WI38 (cell line): ENCODE measurements around the gene CELF1.
A peak's percentile ranks its signal among the peaks of the same experiment; 100 is the strongest.

Experiments
- H3K4me3 ChIP-seq: 2 replicates; pipeline ENCODE4 v1.5.1; 2011; ENCODE audit warnings: low read depth, mild to moderate bottlenecking, control low read depth, low read length
- TF ChIP-seq, protein P1 (sequence below): IDR thresholded peaks from 2 replicates; pipeline ENCODE4 v1.5.1; 2012; ENCODE audit warnings: low read depth, mild to moderate bottlenecking, control low read depth, low read length

The CELF1 gene

DNA sequence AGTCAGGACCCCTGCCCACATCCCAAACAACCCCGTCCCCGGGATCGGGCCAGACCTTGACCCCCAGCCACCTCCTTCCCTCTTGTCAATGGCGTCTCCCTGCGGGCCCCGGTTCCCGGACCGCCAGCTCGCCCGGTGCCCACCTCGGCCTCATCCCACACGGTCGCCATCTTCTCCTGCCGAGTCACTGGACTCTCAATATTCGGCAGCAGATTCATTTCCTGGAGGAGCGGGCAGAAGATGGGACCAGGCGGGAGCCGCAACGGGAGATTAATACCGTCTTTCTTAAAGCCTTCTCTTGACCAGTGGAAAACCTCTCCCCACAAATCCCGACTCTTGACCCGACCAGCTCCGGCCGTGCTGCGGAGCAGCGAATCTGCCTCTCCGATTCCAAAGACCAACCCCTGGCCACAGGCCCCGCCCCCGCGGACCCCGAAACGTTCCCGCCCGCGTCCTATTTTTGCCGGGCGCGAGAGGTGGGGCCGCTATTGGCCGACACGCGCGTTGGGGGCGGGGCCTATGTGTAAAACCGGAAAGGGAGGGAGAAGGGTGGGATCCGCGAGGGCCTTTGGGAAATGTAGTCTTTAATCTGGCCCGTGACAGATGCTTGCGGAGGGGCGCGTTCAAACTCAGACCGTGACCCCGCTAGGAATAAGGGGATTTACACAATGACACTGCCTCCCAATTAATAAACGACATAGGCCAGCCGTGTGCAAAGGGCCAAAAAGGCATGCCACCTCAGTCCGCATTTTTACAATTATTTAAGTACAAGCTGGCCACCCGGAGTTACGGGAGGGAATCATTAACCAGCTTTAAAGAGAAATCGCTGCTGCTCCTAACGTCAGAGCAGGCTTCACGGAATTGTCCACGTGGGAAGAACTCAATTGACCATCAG, 126.6 kb downstream of the CELF1 start, which contains the start of gene PSMC3:
PSMC3 (minus strand) TSS at position 378 of the 895 bp plus-strand sequence; CDS start at position 218, 160 bp downstream.
- TF ChIP-seq, protein P1, sequence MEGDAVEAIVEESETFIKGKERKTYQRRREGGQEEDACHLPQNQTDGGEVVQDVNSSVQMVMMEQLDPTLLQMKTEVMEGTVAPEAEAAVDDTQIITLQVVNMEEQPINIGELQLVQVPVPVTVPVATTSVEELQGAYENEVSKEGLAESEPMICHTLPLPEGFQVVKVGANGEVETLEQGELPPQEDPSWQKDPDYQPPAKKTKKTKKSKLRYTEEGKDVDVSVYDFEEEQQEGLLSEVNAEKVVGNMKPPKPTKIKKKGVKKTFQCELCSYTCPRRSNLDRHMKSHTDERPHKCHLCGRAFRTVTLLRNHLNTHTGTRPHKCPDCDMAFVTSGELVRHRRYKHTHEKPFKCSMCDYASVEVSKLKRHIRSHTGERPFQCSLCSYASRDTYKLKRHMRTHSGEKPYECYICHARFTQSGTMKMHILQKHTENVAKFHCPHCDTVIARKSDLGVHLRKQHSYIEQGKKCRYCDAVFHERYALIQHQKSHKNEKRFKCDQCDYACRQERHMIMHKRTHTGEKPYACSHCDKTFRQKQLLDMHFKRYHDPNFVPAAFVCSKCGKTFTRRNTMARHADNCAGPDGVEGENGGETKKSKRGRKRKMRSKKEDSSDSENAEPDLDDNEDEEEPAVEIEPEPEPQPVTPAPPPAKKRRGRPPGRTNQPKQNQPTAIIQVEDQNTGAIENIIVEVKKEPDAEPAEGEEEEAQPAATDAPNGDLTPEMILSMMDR, result no peak
- H3K4me3 ChIP-seq, result peak within 1 kb of the TSS; percentile 88

DNA sequence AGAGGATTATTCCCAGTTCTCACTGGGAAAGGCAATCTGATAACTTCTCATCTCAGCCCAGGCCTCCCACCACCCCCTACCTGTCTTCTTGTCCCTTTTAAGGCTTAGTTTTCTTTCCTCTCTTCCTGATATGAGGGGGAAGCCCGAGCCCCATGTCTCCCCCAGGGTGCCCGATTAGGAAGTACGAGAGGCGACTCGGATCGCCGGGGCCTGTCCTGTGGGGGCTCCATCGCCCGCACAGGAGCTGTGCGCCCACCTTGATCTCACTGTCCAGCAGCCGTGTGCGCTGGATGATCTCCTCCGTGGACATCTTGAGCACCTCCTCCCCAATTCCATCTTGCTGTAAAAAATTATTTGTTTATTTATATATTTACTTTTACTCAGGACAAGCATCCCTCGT, 127.3 kb downstream of the CELF1 start:
- peak overlapping the region; percentile 88 for H3K4me3 ChIP-seq
- TF ChIP-seq, protein P1, result no peak

DNA sequence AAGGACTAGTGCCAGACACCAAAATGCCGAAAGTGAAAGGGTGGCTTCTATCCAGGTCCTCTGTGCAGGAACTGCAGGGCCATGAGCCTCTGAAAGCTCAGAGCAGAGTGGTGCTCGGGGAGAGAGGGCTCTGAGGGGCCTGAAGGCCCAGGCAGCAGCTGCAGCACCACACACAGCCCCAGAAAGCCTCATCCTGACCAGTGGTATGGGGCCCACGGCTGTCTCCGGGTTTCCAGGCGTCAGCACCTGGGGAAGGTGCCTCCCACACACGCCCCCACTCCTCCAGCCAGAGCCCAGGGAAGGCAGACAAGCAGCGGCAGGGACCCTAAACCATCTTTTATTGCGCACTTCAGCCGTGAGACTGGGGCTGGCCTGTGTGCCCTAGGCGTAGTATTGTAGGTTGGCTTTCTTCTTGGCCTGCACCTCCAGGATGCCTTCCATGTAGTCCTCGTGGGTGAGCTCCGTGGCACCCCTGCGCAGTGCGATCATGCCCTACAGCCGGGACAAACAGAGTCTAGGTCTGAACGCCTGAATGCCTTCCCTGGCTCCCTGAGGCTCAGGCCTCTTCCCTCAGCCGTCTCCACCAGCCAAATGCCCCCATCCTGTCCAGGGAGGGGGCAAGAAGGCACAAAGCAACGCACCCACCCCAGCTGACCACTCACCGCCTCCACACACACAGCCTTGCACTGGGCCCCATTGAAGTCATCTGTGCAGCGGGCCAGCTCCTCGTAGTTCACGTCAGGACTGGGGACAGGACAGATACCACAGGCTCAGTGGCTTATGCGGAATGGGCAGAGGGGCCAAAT, 134.3 kb downstream of the CELF1 start:
- TF ChIP-seq, protein P1, result no peak
- H3K4me3 ChIP-seq, result no peak overlapping the region

DNA sequence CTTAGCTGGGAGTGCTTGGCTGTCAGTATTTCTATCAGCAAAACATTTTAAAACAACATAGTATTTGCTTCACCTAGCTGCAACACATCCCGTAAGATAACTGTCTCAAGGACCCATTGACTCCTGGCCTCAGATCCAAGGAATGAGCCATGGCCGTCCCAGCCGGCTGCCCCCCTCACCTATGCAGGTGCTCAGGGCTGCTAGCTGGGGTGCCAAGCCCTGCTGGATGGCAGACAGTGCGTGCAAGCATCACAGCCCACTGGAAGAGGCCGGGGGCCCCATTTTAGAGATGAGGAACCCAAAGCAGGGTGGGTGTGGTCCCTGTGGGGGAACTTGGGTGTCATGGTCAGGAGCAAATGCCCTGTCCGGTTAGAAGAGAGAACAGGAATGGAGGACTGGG, 135.2 kb downstream of the CELF1 start:
- no peak overlapping the region for H3K4me3 ChIP-seq
- TF ChIP-seq, protein P1, result no peak

DNA sequence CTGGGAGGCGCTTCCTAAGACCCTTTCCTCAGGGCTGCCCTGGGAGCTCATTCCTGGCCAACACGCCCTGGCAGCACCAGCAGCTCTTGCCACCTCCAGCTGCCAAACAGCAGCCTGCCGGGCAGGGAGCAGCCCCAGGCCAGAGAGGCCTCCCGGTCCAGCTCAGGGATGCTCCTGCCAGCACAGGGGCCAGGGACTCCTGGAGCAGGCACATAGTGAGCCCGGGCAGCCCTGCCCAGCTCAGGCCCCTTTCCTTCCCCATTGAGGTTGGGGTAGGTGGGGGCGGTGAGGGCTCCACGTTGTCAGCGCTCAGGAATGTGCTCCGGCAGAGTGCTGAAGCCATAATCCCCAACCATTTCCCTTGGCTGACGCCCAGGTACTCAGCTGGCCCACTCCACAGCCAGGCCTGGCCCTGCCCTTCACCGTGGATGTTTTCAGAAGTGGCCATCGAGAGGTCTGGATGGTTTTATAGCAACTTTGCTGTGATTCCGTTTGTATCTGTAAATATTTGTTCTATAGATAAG, 136.9 kb downstream of the CELF1 start:
- TF ChIP-seq, protein P1, result no peak

More for the DNA sequence above, 136.9 kb downstream of the CELF1 start:
- H3K4me3 ChIP-seq, result no peak overlapping the region
